SU-DHL-6 (cell line): ENCODE data around the gene ZNF630.

Experiments used
- CTCF ChIP-seq: fragments of 200-600 bp; sonication (generic); IDR thresholded peaks from one replicate; pipeline ENCODE4 v1.5.1; 2017; ENCODE audit warnings: antibody characterized with exemption, mild to moderate bottlenecking, low read length, moderate library complexity; ENCODE audit not compliant: insufficient read depth, poor library complexity, severe bottlenecking
- EZH2phosphoT487 ChIP-seq: fragments of 200-600 bp; sonication (generic), shearing (Covaris generic); conservative IDR thresholded peaks from 2 replicates; pipeline ENCODE4 v1.6.1; 2018; ENCODE audit warnings: mild to moderate bottlenecking, antibody characterized with exemption, low read length, moderate library complexity, mixed read lengths

DNA sequence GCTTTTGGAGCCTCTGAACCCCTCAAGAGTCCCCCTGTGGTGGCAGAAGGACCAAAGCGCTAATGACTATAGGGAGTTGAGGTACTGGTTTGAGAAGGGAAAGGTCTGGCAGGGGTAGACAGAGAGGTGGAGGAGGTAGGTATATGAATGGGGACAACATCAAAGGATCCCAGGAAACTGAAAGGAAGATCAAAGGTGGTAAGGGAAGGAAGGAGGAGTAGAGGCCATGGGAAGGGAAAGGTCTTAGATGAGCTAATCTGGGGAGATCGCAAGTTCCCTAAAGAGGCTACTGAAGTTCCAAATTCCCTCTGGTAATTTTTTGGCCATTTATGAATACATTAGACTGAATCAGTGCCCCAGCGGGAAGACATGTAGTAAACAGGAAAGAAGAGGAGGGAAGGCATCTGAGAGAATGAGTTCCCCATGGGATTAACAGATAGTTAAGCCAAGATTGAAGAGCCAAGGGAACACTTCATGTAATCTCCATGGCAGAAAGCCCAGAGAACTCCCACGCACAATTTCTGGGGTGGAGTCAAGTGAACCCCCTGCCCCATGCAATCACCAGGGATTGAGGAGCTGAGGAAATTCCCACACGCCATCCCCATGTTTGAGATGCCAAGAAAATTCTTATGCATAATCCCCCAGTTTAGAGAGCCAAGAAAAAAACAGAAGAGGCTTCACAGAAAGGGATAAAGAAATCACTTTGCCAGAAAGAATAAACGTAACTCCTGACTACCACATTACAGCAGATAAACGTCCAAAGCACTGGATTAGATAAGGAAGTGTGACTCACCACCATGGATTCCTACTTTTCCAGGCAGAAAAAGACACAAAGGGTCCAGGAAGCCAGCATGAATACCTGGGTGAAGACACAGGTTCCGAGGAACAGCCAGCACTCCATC lies 25.8 kb downstream of the ZNF630 start:
- TF ChIP-seq CTCF (no peak), EZH2phosphoT487 (no peak)
